Measurements from ENCODE around the gene RPS6KA1. TPM values are rescaled to one million over a fixed set of nuclear protein-coding genes. Genes with fewer than 3 reads are reported as not detected.

The RPS6KA1 gene
- polyA plus RNA-seq, 1 experiment, result 3.2 TPM

DNA sequence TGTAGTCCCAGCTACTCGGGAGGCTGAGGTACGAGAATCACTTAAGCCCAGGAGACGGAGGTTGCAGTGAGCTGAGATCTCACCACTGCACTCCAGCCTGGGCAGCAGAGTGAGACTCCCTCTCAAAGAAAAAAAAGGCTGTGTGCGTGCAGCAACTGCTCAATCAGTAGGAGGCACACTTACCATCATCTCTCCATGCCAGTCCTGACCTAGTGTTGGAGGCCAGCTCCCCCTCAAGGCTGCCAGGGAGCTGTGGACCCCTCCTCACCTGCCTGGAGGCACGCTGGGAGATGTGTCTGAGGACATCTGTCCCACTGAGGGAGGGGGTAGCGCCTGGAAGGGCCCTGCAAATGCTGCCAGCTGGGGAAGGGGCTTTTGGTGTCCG, 11.9 kb downstream of the RPS6KA1 start:
- TF ChIP-seq, protein P1, sequence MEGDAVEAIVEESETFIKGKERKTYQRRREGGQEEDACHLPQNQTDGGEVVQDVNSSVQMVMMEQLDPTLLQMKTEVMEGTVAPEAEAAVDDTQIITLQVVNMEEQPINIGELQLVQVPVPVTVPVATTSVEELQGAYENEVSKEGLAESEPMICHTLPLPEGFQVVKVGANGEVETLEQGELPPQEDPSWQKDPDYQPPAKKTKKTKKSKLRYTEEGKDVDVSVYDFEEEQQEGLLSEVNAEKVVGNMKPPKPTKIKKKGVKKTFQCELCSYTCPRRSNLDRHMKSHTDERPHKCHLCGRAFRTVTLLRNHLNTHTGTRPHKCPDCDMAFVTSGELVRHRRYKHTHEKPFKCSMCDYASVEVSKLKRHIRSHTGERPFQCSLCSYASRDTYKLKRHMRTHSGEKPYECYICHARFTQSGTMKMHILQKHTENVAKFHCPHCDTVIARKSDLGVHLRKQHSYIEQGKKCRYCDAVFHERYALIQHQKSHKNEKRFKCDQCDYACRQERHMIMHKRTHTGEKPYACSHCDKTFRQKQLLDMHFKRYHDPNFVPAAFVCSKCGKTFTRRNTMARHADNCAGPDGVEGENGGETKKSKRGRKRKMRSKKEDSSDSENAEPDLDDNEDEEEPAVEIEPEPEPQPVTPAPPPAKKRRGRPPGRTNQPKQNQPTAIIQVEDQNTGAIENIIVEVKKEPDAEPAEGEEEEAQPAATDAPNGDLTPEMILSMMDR (IDR thresholded peaks at IDR 0.05; ENCODE audit: insufficient read depth, low read depth, low read length), result no peak
- no peaks in the 10 kb centered on the region for H3K27me3 ChIP-seq (ENCODE audit: control insufficient read depth, insufficient read depth, low read length)
- no peak overlapping the region for H3K4me3 ChIP-seq (ENCODE audit: low read depth, low read length)
- no peaks in the 10 kb centered on the region for H3K36me3 ChIP-seq (ENCODE audit: control insufficient read depth, insufficient read depth, low read length)
- ChIA-PET CTCF (interaction anchor here (1.3 to 2.5 kb wide), 3 partner anchors 8 to 41 kb away, joined by 3 to 5 read pairs (median 4); partner anchors contain the start of gene RPS6KA1), POLR2A (no interaction called here)
- no peak for DNase-seq (ENCODE audit: low read depth)

DNA sequence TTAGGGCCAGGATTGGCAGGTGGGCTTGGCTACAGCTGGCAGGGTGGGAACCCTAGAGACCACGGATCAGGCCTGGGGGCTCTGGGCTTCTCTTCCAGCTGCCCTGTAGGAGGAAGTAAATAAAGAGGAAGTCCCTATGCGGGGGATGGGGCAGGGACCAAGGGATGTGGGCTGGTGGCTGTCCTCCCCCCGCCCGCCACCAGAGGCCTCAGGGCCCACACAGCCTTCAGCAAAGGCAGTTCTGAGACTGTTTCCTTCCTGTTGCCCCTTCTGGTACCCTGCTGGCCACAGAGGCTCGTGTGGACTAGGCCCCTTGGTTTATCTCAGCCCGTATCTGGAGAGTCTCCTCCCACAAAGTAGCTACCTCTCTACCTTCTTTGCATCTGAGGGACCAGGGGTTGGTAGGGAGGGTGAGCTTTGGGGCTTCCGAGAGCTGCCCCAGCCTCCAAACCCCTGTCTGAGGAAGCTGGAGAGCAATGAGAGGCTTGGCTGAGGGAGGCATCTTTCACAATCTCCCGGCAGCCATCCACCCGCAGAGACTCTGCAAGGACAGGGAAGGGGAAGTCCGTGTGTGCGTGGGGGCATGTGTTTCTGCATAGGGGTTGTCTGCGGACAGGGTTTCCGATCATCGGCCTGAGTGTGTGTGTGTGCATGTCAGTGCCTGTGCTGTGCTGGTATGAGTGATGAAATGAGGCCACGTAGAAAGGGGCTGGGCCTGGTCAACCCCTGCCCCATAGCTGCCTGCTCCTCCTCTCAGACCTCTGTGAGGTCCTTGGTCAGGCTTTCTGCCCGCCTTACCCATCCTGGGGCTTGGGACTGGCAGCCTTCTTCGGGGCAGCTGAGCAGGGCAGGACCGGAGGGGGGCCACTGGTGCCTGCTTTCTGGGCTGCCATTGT, 12.5 kb downstream of the RPS6KA1 start:
- CTCF ChIA-PET, result interaction anchor here (1.3 to 2.5 kb wide), 3 partner anchors 9 to 42 kb away, joined by 3 to 5 read pairs (median 4); partner anchors contain the start of gene RPS6KA1
- TF ChIP-seq, protein P1 (IDR thresholded peaks at IDR 0.05; ENCODE audit: insufficient read depth, low read depth, low read length), result no peak
- POLR2A ChIA-PET, result no interaction called here
- no peak overlapping the region for H3K4me3 ChIP-seq (ENCODE audit: low read depth, low read length)
- no peak for DNase-seq (ENCODE audit: low read depth)
- no peaks in the 10 kb centered on the region for H3K36me3 ChIP-seq (ENCODE audit: control insufficient read depth, insufficient read depth, low read length)
- no peaks in the 10 kb centered on the region for H3K27me3 ChIP-seq (ENCODE audit: control insufficient read depth, insufficient read depth, low read length)

- TF ChIP-seq, protein P1 (IDR thresholded peaks at IDR 0.05; ENCODE audit: insufficient read depth, low read depth, low read length), result no peak
- H3K36me3 ChIP-seq (ENCODE audit: control insufficient read depth, insufficient read depth, low read length), result no peaks in the 10 kb centered on the region; the same call in 1 of the 2 replicates
- no peak overlapping the region for H3K4me3 ChIP-seq (ENCODE audit: low read depth, low read length)
- no peak for DNase-seq (ENCODE audit: low read depth)
- H3K27me3 ChIP-seq (ENCODE audit: control insufficient read depth, insufficient read depth, low read length), result no peaks in the 10 kb centered on the region
- CTCF ChIA-PET, result interaction anchor here (1.4 kb wide), 1 partner anchor 13 kb away, joined by 3 read pairs; the partner anchor contains the start of gene RPS6KA1
- POLR2A ChIA-PET, result no interaction called here
Measured at GRCh38 chr1:26542771-26543451, 13.3 kb downstream of the RPS6KA1 start.

DNA sequence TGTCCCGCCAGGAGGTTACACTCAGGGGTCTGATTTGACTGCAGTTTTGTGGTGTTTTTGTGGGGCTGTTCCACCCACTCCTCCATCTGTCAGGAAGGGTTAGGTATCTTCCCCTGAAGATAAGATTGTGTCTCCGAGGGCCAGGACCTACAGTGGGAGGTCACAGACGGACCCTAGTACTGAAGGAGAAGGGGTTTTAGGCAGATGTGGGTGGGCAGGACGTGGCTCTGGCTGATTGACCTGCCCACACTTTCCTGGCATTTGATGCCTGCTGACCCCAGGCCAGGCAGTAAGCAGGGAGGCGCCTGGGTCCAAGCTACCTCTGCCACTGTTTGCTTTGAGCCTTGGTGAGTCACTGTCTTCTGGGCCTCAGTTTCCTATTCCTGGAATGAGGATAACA, 13.9 kb downstream of the RPS6KA1 start:
- CTCF ChIA-PET, result no interaction called here
- POLR2A ChIA-PET, result interaction anchor here (0.5 kb wide), 1 partner anchor 9 kb away, joined by 5 read pairs; no protein-coding TSS in a partner anchor
- TF ChIP-seq, protein P1 (IDR thresholded peaks at IDR 0.05; ENCODE audit: insufficient read depth, low read depth, low read length), result no peak
- no peak for DNase-seq (ENCODE audit: low read depth)
- H3K4me3 ChIP-seq (ENCODE audit: low read depth, low read length), result no peak overlapping the region
- no peaks in the 10 kb centered on the region for H3K27me3 ChIP-seq (ENCODE audit: control insufficient read depth, insufficient read depth, low read length)
- H3K36me3 ChIP-seq (ENCODE audit: control insufficient read depth, insufficient read depth, low read length), result no peaks in the 10 kb centered on the region; the same call in 1 of the 2 replicates

DNA sequence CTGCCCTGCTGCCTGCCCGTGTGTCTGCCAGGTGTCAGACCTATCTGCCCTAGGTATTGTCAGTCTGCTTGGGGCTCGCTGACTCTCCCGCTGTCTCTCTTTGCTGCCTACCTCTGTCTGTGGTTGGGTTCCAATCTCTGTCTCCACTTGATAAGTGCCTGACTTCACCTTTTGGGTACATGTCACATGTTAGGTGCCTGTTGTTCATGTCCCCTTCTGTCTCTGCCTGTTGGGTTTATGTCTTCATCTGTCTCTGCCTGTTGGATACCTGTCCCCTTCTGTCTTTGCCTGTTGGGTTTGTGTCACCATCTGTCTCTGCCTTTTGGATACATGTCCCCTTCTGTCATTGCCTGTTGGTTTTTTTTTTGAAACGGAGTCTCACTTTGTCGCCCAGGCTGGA, 14.6 kb downstream of the RPS6KA1 start:
- H3K36me3 ChIP-seq (ENCODE audit: control insufficient read depth, insufficient read depth, low read length), result no peaks in the 10 kb centered on the region; the same call in 1 of the 2 replicates
- no peak overlapping the region for H3K4me3 ChIP-seq (ENCODE audit: low read depth, low read length)
- ChIA-PET POLR2A (interaction anchor here (0.5 kb wide), 1 partner anchor 8 kb away, joined by 5 read pairs; no protein-coding TSS in a partner anchor), CTCF (no interaction called here)
- H3K27me3 ChIP-seq (ENCODE audit: control insufficient read depth, insufficient read depth, low read length), result no peaks in the 10 kb centered on the region
- no peak for DNase-seq (ENCODE audit: low read depth)
- TF ChIP-seq, protein P1 (IDR thresholded peaks at IDR 0.05; ENCODE audit: insufficient read depth, low read depth, low read length), result no peak
